OCI-LY3 (cell line): ENCODE results near the gene SYAP1.
"Not testable (repeated sequence)": the region's sequence is repeated elsewhere in the genome, so short reads cannot be mapped to it uniquely, and the experiment has no call there.

Source experiments
- CTCF ChIP-seq: fragments of 200-600, 300-600 bp; sonication (generic); IDR thresholded peaks from 2 replicates; pipeline ENCODE4 v1.5.1; 2014; ENCODE audit warnings: antibody characterized with exemption, low read length, low read depth
- EZH2phosphoT487 ChIP-seq: fragments of 200-600 bp; shearing (Covaris generic); IDR thresholded peaks from 2 replicates; pipeline ENCODE4 v1.6.1; 2018; ENCODE audit warnings: antibody characterized with exemption, mixed run types, low read depth

GRCh38 chrX:16779815-16780214 lies 60.4 kb downstream of the SYAP1 start:
- not testable (repeated sequence) for TF ChIP-seq CTCF, EZH2phosphoT487
